ENCODE measurements around the gene DPP7.

DNA sequence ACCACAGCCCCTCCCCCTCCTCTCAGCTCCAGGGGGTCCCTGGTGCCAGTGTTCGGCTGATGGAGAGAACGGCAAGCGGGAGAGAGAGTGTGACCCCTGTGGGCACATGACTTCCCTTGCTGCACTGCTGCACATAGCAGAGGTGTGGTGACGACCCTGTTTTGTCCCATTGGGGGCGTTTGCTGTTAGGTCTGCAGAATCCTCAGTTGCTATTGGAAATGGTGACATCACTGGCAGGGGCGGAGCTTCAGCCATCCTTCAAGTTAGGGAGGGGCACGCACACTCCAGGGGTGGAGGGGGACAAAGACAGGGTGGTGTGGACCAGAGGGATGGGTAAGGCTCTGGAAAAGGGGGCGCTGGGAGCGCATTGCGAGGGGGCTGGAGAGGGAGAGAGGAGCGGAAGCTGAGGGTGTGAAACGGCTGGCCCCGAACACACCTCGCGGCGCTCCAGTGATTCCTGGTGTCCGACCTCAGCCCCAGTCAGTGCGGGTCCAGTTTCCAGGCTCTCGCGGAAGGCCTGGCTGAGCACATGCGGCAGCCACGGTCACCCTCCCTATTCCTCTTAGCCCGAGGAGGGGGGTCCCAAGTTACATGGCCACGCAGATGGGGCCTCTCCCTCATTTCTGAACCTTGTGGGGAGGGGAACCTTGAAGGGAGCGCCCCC is 23.7 kb upstream of the DPP7 start:
- TF ChIP-seq POLR2A (IDR thresholded peaks at IDR 0.05) = no peak
- TF ChIP-seq, protein P1, sequence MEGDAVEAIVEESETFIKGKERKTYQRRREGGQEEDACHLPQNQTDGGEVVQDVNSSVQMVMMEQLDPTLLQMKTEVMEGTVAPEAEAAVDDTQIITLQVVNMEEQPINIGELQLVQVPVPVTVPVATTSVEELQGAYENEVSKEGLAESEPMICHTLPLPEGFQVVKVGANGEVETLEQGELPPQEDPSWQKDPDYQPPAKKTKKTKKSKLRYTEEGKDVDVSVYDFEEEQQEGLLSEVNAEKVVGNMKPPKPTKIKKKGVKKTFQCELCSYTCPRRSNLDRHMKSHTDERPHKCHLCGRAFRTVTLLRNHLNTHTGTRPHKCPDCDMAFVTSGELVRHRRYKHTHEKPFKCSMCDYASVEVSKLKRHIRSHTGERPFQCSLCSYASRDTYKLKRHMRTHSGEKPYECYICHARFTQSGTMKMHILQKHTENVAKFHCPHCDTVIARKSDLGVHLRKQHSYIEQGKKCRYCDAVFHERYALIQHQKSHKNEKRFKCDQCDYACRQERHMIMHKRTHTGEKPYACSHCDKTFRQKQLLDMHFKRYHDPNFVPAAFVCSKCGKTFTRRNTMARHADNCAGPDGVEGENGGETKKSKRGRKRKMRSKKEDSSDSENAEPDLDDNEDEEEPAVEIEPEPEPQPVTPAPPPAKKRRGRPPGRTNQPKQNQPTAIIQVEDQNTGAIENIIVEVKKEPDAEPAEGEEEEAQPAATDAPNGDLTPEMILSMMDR (IDR thresholded peaks at IDR 0.05) = no peak
